Osteoblast (primary cell): ENCODE data around the gene NAT14. TPM values are rescaled to one million over a fixed set of nuclear protein-coding genes. Genes with fewer than 3 reads are reported as not detected.

ENCODE experiments used
- DNase-seq: peaks from one replicate; pipeline ENCODE4 v3.0.0; 2011; ENCODE audit warnings: low spot score, mixed read lengths; ENCODE audit not compliant: insufficient read length; ENCODE audit errors: missing footprints
- H2AFZ ChIP-seq: 2 replicates; pipeline ENCODE4 v1.6.0; 2011; ENCODE audit warnings: mild to moderate bottlenecking, low read length
- H3K27ac ChIP-seq: 2 replicates; pipeline ENCODE4 v1.5.1; 2011; ENCODE audit warnings: mild to moderate bottlenecking, low read depth, low read length, moderate library complexity
- H3K27me3 ChIP-seq: 2 replicates; pipeline ENCODE4 v1.6.0; 2012; ENCODE audit warnings: mild to moderate bottlenecking, control low read depth, inconsistent platforms, low read length, moderate library complexity; ENCODE audit not compliant: insufficient read depth
- H3K36me3 ChIP-seq: 2 replicates; pipeline ENCODE4 v1.5.1; 2011; ENCODE audit warnings: mild to moderate bottlenecking, low read length, control low read depth, moderate library complexity; ENCODE audit not compliant: insufficient read depth
- H3K4me1 ChIP-seq: 2 replicates; pipeline ENCODE4 v1.5.1; 2011; ENCODE audit warnings: mild to moderate bottlenecking, low read length, control low read depth, moderate library complexity; ENCODE audit not compliant: insufficient read depth
- H3K4me2 ChIP-seq: 2 replicates; pipeline ENCODE4 v1.6.0; 2011; ENCODE audit warnings: mild to moderate bottlenecking, low read length; ENCODE audit not compliant: insufficient read depth
- H3K4me3 ChIP-seq: fragments of 200-600 bp; sonication (generic); 3 replicates; pipeline ENCODE4 v1.5.1; 2012; ENCODE audit warnings: mild to moderate bottlenecking, low read length, inconsistent platforms; ENCODE audit not compliant: insufficient read depth
- H3K79me2 ChIP-seq: 2 replicates; pipeline ENCODE4 v1.6.0; 2012; ENCODE audit warnings: mild to moderate bottlenecking, low read length, control low read depth, inconsistent platforms; ENCODE audit not compliant: insufficient read depth
- H3K9me3 ChIP-seq: 2 replicates; pipeline ENCODE4 v1.5.1; 2011; ENCODE audit warnings: low read depth, low read length, control low read depth
- H4K20me1 ChIP-seq: 2 replicates; pipeline ENCODE4 v1.6.0; 2012; ENCODE audit warnings: mild to moderate bottlenecking, low read length, control low read depth; ENCODE audit not compliant: insufficient read depth
- CTCF ChIP-seq: IDR thresholded peaks from 2 replicates; pipeline ENCODE4 v1.5.1; 2011; ENCODE audit warnings: mild to moderate bottlenecking, low read depth, low read length, moderate library complexity; ENCODE audit errors: extremely low read depth
- total RNA-seq: library from RNA; depleted of rRNA; stranded (reverse); fragments of >200 nt; gene quantifications from 2 replicates; pipeline ENCODE4 v1.2.3, GENCODE V29; 2012

The NAT14 gene
- total RNA-seq, 1 donor = 11.2 TPM

GRCh38 chr19:55466241-55466614, 18.8 kb upstream of the NAT14 start:
- H4K20me1 ChIP-seq = no peaks in the 10 kb centered on the region
- H2AFZ ChIP-seq = no peak overlapping the region
- no peaks in the 10 kb centered on the region for H3K36me3 ChIP-seq
- no peaks in the 10 kb centered on the region for H3K9me3 ChIP-seq
- DNase-seq = no peak
- no peak for TF ChIP-seq CTCF
- peaks cover 1% of the 10 kb centered on the region for H3K79me2 ChIP-seq
- H3K4me1 ChIP-seq = peaks cover 18% of the 10 kb centered on the region
- no peaks in the 10 kb centered on the region for H3K27me3 ChIP-seq
- H3K4me2 ChIP-seq = no peak overlapping the region
- no peak overlapping the region for H3K4me3 ChIP-seq
- H3K27ac ChIP-seq = no peak overlapping the region

GRCh38 chr19:55467236-55468053, 17.5 kb upstream of the NAT14 start:
- TF ChIP-seq CTCF = peak; percentile 93
- no peaks in the 10 kb centered on the region for H3K36me3 ChIP-seq
- H3K4me1 ChIP-seq = peaks cover 15% of the 10 kb centered on the region
- no peaks in the 10 kb centered on the region for H3K79me2 ChIP-seq
- no peaks in the 10 kb centered on the region for H3K27me3 ChIP-seq
- DNase-seq = peak; percentile 99
- H3K9me3 ChIP-seq = no peaks in the 10 kb centered on the region
- peak overlapping the region; percentile 56 for H3K4me2 ChIP-seq
- peak overlapping the region; percentile 65 for H2AFZ ChIP-seq
- H4K20me1 ChIP-seq = no peaks in the 10 kb centered on the region
- peak overlapping the region; percentile 66 for H3K27ac ChIP-seq
- peak overlapping the region; percentile 31 for H3K4me3 ChIP-seq

- Histone ChIP-seq H3K4me1 (peaks cover 20% of the 10 kb centered on the region), H2AFZ (peak overlapping the region; percentile 65), H3K9me3 (no peaks in the 10 kb centered on the region), H3K79me2 (no peaks in the 10 kb centered on the region), H3K27me3 (no peaks in the 10 kb centered on the region), H4K20me1 (no peaks in the 10 kb centered on the region), H3K4me3 (peak overlapping the region; percentile 31), H3K4me2 (peak overlapping the region; percentile 56), H3K27ac (peak overlapping the region; percentile 52), H3K36me3 (no peaks in the 10 kb centered on the region)
- peak; percentile 12 for TF ChIP-seq CTCF
- DNase-seq = no peak
Measured at GRCh38 chr19:55468054-55468393, 17.0 kb upstream of the NAT14 start.

- no peak overlapping the region for H3K4me3 ChIP-seq
- H3K4me2 ChIP-seq = no peak overlapping the region
- TF ChIP-seq CTCF = no peak
- no peak for DNase-seq
- H3K4me1 ChIP-seq = peaks cover 39% of the 10 kb centered on the region
- no peaks in the 10 kb centered on the region for H3K36me3 ChIP-seq
- H3K9me3 ChIP-seq = no peaks in the 10 kb centered on the region
- no peaks in the 10 kb centered on the region for H3K79me2 ChIP-seq
- no peak overlapping the region for H2AFZ ChIP-seq
- no peaks in the 10 kb centered on the region for H4K20me1 ChIP-seq
- H3K27ac ChIP-seq = no peak overlapping the region
- no peaks in the 10 kb centered on the region for H3K27me3 ChIP-seq
Measured at GRCh38 chr19:55471266-55471665, 13.7 kb upstream of the NAT14 start.
